ENCODE data around the gene KRT10. TPM values are rescaled to one million over a fixed set of nuclear protein-coding genes. Genes with fewer than 3 reads are reported as not detected.

The KRT10 gene
- total RNA-seq, 1 donor from 2014 or later, result 50.6 TPM

DNA sequence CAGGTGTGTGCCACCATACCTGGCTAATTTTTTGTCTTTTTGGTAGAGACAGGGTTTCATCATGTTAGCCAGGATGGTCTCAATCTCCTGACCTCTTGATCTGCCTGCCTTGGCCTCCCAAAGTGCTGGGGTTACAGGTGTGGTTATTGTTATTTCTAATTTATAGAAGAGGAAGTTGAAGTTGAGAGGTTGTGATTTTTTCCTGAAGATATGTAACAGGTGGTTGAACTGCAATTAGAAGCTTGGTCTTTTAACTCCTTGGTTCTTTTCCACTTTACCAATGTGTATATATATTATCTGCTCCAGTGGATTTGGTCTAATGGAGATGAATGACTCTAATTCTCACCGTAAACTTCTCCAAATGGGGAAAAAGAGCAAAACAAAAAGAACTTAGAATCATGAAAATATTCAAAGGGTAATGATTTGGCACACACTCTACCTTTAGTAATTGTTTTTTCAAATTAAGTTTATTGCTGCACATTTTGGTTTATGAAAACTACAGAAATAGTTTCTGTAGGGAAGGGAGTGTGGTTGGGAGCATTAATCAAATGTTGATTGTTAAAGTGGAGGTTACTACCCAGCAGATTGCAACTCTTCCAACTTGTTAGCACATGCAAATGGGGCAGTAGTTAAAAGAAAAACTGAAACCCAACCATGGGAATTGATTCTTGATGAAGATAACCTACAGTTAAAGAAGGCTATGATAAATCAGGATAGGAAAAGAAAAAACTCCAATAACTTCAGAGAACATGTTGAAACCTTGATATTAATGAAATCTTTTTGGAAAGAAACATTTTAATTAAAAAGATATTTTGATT, 1.8 kb upstream of the KRT10 start:
- no peak overlapping the region for H3K27ac Mint-ChIP-seq (ENCODE audit: unreplicated experiment)
- Histone ChIP-seq H3K27me3 (ENCODE audit: insufficient read depth, low read length) (no peaks in the 10 kb centered on the region), H3K9ac (ENCODE audit: low read length) (no peak overlapping the region), H2AFZ (ENCODE audit: low read depth, low read length) (no peak overlapping the region), H4K20me1 (ENCODE audit: insufficient read depth, low read length) (no peaks in the 10 kb centered on the region), H3K9me3 (ENCODE audit: insufficient read depth, low read depth, low read length) (no peaks in the 10 kb centered on the region), H3K27ac (ENCODE audit: low read depth, low read length) (no peak overlapping the region), H3K36me3 (ENCODE audit: insufficient read depth, low read length) (no peaks in the 10 kb centered on the region), H3K4me3 (ENCODE audit: insufficient read depth, low read depth, low read length) (no peak overlapping the region), H3K4me1 (ENCODE audit: insufficient read depth, low read length) (peaks cover 7% of the 10 kb centered on the region), H3K4me2 (ENCODE audit: low read length) (no peak overlapping the region), H3K79me2 (ENCODE audit: insufficient read depth, low read length) (peaks cover 28% of the 10 kb centered on the region)
- no peaks in the 10 kb centered on the region for H3K27me3 Mint-ChIP-seq (ENCODE audit: low read depth, unreplicated experiment)
- peaks cover 2% of the 10 kb centered on the region for H3K36me3 Mint-ChIP-seq (ENCODE audit: low read depth, unreplicated experiment)
- DNase-seq (ENCODE audit: low read depth) (no peak), FAIRE-seq (no peak)
- TF ChIP-seq, protein P1, sequence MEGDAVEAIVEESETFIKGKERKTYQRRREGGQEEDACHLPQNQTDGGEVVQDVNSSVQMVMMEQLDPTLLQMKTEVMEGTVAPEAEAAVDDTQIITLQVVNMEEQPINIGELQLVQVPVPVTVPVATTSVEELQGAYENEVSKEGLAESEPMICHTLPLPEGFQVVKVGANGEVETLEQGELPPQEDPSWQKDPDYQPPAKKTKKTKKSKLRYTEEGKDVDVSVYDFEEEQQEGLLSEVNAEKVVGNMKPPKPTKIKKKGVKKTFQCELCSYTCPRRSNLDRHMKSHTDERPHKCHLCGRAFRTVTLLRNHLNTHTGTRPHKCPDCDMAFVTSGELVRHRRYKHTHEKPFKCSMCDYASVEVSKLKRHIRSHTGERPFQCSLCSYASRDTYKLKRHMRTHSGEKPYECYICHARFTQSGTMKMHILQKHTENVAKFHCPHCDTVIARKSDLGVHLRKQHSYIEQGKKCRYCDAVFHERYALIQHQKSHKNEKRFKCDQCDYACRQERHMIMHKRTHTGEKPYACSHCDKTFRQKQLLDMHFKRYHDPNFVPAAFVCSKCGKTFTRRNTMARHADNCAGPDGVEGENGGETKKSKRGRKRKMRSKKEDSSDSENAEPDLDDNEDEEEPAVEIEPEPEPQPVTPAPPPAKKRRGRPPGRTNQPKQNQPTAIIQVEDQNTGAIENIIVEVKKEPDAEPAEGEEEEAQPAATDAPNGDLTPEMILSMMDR (IDR thresholded peaks at IDR 0.05; ENCODE audit: insufficient read depth, low read depth, low read length), result no peak
- no peak for TF ChIP-seq EZH2 (IDR thresholded peaks at IDR 0.05; ENCODE audit: insufficient read depth, low read length)
- peaks cover 21% of the 10 kb centered on the region for H3K4me1 Mint-ChIP-seq (ENCODE audit: low read depth, unreplicated experiment)
- H3K4me3 Mint-ChIP-seq (ENCODE audit: unreplicated experiment), result no peak overlapping the region
- H3K9me3 Mint-ChIP-seq (ENCODE audit: unreplicated experiment), result no peaks in the 10 kb centered on the region

DNA sequence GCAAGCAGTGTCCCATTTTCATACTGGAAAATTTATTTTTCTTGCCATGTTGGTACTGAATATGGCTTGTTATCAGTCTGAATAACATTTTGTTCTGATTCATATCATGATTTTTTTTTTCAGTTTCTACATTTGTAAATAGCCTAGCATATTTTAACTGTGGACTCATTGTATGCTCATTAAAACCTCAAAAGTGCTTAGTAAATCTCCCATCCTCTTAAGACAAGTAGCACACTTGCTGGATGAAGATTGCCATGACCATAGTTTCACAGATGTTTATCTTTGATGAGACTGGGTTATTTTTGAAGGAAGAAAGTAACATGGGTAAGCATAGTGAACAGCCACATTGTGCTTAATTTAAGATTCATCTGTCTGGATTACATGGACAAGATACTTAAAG, 878 bp downstream of the KRT10 start:
- no peak overlapping the region for H3K4me3 Mint-ChIP-seq (ENCODE audit: unreplicated experiment)
- H3K4me3 ChIP-seq (ENCODE audit: insufficient read depth, low read depth, low read length), result no peak overlapping the region
- H3K9me3 ChIP-seq (ENCODE audit: insufficient read depth, low read depth, low read length), result no peaks in the 10 kb centered on the region
- no peak for TF ChIP-seq EZH2 (IDR thresholded peaks at IDR 0.05; ENCODE audit: insufficient read depth, low read length)
- TF ChIP-seq, protein P1 (IDR thresholded peaks at IDR 0.05; ENCODE audit: insufficient read depth, low read depth, low read length), result no peak
- no peak overlapping the region for H3K9ac ChIP-seq (ENCODE audit: low read length)
- DNase-seq (ENCODE audit: low read depth) (peak; percentile 8), FAIRE-seq (no peak)
- H3K27ac ChIP-seq (ENCODE audit: low read depth, low read length), result no peak overlapping the region
- no peak overlapping the region for H3K27ac Mint-ChIP-seq (ENCODE audit: unreplicated experiment)
- no peaks in the 10 kb centered on the region for H3K27me3 Mint-ChIP-seq (ENCODE audit: low read depth, unreplicated experiment)
- peaks cover 12% of the 10 kb centered on the region for H3K36me3 ChIP-seq (ENCODE audit: insufficient read depth, low read length)
- no peak overlapping the region for H2AFZ ChIP-seq (ENCODE audit: low read depth, low read length)
- no peaks in the 10 kb centered on the region for H3K27me3 ChIP-seq (ENCODE audit: insufficient read depth, low read length)
- no peaks in the 10 kb centered on the region for H3K9me3 Mint-ChIP-seq (ENCODE audit: unreplicated experiment)
- H3K4me2 ChIP-seq (ENCODE audit: low read length), result no peak overlapping the region
- peaks cover 38% of the 10 kb centered on the region for H3K79me2 ChIP-seq (ENCODE audit: insufficient read depth, low read length)
- H4K20me1 ChIP-seq (ENCODE audit: insufficient read depth, low read length), result no peaks in the 10 kb centered on the region
- peaks cover 4% of the 10 kb centered on the region for H3K36me3 Mint-ChIP-seq (ENCODE audit: low read depth, unreplicated experiment)
- H3K4me1 ChIP-seq (ENCODE audit: insufficient read depth, low read length), result peaks cover 7% of the 10 kb centered on the region
- peaks cover 15% of the 10 kb centered on the region for H3K4me1 Mint-ChIP-seq (ENCODE audit: low read depth, unreplicated experiment)
